ENCODE results near the gene ESYT3. TPM values are rescaled to one million over a fixed set of nuclear protein-coding genes. Genes with fewer than 3 reads are reported as not detected.
"Not testable (repeated sequence)": the region's sequence is repeated elsewhere in the genome, so short reads cannot be mapped to it uniquely, and the experiment has no call there.

ESYT3 gene
- total RNA-seq, 1 donor from 2014 or later, result 0.94 TPM

- no peak for DNase-seq (ENCODE audit: low spot score)
These were observed 58.7 kb downstream of the ESYT3 start for GRCh38 chr3:138492980-138493675.

DNA sequence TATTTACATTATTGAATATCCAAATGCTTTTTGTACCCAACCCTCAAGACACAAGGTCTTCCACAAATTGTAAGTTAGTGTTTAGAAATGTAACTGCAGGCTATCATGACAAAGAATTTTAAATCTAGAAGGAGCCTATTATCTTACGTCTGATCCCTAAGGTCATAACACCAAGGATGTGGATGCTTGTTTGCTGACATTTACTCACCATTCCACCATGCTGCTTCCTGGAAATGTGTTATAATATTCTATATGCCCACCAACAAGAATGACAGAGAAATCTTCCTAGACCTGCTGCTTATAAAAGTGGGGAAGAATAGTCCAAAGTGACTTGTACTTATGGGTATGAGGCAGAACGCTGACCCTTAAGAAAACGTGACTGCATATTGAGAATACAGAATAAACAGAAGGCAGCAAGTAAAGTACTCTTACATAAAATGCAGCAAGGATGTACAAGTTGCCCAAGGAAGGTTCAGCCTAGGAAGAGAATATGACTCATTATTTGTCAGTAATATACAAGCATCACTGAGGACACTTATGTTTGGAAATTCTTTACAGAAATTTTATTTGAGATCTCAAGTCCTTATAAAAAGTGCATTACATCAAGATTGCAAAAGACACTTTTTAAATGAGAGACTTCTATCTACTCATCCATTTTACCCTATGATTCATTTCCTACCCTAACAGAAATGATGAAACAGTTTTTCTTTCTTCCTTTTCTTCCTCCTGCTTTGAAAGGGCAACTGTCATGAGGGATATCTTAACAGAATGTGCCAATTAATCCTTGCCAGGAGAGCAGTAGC, 59.6 kb downstream of the ESYT3 start:
- no peak for DNase-seq (ENCODE audit: low spot score)

- no peak for DNase-seq (ENCODE audit: low spot score)
These were observed 60.2 kb downstream of the ESYT3 start for GRCh38 chr3:138494607-138494929.

- DNase-seq (ENCODE audit: low spot score), result not testable (repeated sequence)
These were observed 61.2 kb downstream of the ESYT3 start for GRCh38 chr3:138495638-138496037.

GRCh38 chr3:138496436-138496835, 62.0 kb downstream of the ESYT3 start:
- no peak for DNase-seq (ENCODE audit: low spot score)

DNA sequence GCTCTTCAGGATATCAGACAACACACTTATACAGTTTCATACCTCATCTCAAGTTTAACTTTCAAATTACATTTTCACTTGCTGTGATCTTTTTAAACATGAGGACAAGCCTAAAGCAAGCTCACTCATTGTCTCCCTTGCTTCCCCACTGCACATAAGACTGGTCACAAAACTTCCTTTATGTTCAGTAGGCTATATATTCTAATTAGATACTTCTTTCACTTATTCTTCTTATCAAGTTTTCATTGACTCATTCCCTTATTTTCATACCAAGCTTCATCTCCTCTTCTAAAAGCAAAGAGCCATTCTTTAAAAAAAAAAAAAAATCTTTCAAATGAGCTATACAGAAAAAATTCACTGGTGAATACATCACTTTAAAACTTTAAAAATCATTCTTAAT, 62.6 kb downstream of the ESYT3 start:
- no peak for DNase-seq (ENCODE audit: low spot score)

- no peak for DNase-seq (ENCODE audit: low spot score)
These were observed 63.4 kb downstream of the ESYT3 start for GRCh38 chr3:138497851-138498250.

DNA sequence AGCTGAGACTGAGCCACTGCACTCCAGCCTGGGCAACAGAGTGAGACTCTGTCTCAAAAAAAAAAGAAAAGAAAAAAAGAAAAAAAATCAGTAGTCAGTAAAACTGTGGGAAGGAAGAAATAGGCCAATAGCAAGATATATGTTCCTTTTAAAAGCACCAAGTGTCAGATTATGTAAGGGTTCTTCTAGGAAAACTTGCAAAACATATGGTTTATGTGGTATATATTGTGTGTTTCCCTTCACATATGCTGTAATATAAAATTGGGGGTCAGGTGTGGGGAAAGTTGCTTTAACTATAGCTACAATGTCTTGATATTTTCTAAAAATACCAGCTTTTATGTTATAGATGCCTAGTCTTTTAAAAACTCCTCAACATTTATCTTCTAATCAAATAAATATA, 64.6 kb downstream of the ESYT3 start:
- DNase-seq (ENCODE audit: low spot score), result no peak

GRCh38 chr3:138507524-138507923, 73.1 kb downstream of the ESYT3 start:
- DNase-seq (ENCODE audit: low spot score), result no peak

DNA sequence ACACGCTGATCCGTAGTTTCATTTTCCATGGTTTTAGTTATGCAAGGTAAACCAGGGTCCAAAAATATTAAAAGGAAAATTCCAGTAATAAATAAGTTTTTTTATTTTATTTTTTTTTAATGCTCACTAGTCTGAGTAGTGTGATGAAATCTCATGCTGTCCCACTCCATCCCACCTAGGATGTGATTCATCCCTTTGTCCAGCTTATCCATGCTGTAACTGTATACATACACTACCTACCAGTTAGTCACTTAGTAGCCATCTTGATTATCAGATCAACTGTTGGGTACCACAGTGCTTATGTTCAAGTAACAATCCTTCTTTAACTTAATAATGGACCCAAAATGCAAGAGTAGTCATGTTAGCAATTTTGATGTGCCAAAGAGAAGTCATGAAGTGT, 75.2 kb downstream of the ESYT3 start:
- DNase-seq (ENCODE audit: low spot score), result no peak

GRCh38 chr3:138511945-138512344, 77.5 kb downstream of the ESYT3 start:
- DNase-seq (ENCODE audit: low spot score), result no peak

DNA sequence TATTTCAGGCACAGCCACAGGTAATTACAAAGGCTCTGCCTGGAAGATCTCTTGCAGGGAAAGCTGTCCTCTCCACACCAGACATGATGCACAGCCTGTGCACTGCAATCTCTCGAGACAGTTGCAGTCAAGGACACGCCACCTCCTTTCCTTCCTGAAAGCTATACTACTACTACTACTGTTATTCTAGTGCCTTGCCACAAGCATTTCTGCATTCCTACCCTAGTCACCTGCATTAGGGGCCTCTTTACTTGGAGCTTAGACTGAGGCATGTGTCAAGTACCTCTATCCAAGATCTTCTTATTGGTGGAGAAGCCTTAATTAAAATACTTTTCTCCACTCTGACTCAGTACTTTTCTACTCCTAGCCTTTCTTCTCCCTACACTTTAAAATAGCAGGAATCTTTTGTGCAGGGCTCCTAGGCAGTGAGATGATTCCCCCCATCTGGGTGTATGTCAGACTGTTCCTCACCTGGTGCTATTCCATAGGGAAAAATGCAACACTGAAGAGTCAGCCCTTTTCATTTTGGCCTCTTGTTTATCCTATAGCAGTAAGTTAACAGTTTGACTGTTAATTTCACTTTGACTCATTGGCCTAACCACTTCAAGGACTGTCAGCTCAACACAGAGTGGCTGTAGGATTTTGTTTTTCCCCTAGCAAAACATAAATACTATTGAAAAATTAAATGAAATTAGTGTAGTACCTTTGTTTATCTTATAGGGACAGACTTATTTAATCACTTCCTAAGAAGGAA, 78.9 kb downstream of the ESYT3 start:
- no peak for DNase-seq (ENCODE audit: low spot score)

GRCh38 chr3:138521445-138521844, 87.0 kb downstream of the ESYT3 start:
- DNase-seq (ENCODE audit: low spot score), result not testable (repeated sequence)

Other genes starting within 250 kb of the ESYT3 start
- 83.2 TPM for gene ARMC8, start 247.3 kb upstream of the ESYT3 start, total RNA-seq
- 0.49 TPM for gene NME9, start 104.8 kb upstream of the ESYT3 start, total RNA-seq
- gene MRAS, start 86.0 kb upstream of the ESYT3 start, total RNA-seq, result 26.2 TPM
- 51.6 TPM for gene CEP70, start 159.6 kb downstream of the ESYT3 start, total RNA-seq
- 13.7 TPM for gene FAIM, start 174.2 kb downstream of the ESYT3 start, total RNA-seq